ENCODE results near the gene CMTM1.

The CMTM1 gene, protein sequence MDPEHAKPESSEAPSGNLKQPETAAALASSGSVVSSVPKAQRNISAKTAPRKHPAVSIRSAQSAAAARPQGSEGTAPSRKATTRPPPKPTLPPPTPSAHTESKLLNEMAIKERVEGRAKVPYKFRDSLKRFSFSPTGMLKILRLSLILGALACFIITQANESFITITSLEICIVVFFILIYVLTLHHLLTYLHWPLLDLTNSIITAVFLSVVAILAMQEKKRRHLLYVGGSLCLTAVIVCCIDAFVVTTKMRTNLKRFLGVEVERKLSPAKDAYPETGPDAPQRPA

GRCh38 chr16:66566051-66566901 is at the start of gene CMTM1:
Gene CMTM1, plus strand, starts transcription at chr16:66566439. Its CDS starts 75 bp downstream, at chr16:66566514.
- no peak for DNase-seq

GRCh38 chr16:66516509-66516807 is 49.8 kb upstream of the CMTM1 start:
- DNase-seq = no peak

DNA sequence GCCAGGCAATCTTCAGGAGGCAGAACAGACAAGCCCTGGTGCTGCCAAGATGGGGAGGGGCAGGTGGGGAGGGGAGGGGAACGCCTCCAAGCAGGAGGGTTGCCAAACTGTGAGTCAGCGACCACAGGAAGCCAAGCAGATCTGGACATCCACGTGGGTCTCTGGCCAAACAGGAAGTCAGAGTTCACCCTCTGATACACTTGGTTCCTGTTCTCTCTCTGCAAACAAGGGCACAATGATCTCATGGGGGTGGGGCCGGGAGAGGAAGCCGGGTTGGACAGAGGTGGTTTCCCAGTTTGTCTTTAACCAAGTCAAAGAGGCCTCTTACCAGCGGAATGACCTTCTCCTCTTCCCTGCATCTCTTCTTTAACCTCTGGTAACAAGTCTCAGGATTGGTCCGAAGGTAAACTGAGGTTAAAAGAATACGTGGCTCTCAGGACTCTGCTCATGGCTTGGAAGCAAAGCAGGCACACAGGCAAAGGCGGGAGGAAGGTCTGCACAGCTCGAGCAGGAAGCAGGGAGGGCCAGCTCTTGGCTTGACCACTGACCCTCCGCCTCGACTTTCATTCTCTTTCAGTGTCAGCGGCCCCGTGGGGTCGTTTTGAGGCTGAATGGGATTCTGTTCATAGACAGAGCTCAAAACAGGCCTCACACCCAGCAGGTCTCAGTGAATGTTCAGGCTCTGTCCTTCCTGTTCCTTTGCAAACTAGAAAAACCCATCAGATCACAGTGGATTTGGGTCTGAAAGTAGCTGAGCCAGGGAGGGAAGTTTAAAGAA is 49.2 kb upstream of the CMTM1 start:
- DNase-seq = no peak

DNA sequence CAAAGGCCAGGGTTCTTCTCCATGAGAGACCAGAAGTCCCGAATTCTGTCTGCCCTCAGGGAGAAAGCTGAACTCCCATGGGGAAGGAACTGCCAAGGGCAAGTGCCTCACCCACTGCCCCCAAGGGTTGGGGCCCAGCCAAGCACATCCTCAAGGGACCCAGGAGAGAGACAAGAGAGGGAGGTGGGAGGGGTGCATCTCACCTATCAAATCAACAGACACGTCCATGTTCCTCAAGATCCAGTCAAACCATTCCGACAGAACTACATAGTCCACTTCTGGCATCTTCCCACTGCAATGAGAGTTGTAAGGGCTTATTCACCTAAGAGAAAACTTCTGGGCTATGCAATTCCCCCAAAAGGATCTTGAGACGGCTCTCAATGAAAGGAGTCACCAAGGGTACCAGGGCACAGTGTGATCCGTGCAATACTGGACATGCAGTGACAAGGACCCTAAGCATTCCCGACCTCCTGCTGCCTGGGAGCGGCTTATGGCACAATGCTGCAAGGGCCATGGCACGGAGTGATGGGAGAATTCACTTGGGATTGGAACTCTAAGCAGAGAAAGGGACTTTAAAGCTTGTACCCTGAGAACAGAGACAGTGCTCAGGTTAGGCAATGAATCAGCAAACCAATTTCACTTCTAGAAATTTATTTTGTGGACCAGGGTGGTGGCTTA is 48.5 kb upstream of the CMTM1 start:
- no peak for DNase-seq

DNA sequence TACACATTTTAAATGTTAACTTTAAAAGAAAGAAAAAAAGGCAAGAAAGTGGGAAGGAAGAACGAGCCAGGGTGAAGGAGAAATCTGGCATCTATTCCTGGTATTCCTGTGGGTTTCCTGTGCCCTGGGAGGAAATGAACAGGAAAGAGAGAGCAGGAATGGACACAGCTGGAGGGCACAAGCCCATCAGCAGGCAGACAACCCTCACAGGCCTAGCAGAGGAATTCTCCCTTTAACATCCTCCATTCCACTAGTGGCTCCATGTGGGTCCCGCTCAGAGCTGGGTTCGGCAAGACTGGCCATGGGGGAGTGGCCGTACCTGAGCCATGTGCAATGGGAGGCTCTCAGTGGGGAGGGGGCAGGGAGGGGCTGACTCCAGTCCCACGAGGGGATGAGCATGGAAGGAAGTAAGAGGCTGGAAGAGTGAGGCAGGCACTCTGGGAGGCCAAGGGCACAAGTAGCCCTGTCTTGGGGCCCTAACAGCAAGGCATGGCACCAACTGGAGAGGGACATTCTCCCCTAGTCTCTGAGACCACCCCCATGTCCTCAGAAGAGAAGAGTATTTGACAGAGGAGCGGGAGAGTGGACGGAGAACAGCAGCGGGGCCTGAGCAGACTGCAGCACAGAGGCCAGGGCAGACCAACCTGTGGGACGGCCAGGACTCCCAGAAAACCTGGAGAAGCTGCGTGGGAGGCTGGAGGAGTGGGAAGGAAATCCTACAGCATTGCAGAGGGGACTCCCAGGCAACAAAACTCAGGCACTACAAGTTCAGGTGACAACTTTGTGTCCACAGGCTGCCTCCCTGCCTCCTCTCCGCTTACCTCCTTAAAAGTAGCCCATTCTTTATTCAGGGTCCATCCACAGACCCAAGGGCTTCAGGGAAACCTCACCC is 46.5 kb upstream of the CMTM1 start:
- DNase-seq = no peak

DNA sequence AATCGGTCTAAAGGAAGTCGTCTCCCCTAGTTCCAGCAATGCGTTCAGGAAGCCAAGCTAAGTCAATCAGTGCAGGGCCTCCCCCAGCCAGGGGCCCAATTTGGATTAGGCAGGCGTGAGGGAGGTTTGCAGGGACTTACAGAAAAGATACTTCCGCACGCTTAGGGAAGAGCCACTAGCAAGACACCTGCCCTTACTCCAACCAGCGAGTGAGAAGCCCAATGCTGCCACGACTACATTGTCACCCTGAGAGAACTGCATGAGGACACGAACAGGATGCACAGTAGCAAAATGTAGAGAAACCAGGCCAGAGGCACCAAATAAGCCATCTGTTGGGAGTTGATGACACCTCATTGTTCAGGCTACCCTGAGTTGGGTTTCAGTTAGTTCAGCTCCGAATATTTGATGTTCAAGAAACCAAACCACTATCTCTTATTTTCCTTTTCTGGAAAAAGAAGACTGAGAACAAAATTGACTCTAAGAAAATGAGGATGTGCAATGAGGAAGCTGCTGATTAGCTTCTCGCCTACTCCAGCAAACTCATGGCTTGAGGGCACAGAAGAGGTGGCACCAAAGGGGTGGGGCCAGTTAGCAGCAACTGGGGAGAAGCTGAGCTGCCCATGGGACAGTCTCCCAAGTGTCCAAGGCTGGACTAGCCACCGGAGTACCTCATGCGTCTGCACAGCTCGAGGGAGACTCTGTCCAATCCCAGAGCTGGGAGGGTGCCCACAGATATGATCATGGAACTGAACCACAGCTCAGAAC is 45.7 kb upstream of the CMTM1 start:
- DNase-seq = no peak

DNA sequence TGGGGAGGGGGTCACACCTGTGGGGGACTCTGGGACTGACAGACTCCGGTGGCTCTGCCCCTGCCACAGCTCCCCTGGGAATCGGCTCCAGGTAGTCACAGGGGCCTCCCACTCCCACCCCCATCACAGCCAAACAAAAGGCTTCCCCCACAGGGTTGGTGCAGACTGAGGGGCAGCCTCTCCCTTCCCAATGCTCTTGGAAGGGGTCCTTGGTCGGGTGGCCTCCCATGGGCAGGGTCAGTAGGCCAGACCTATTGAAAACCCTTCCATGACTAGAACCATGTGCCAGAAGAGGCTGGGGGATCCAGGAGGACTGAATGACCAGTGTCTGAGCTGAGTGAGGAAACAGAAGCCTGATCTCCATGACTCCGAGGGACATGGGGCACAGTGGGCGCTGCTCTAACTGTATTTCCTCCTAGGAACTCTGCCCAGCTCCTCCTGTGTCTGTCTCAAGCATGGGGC is 45.0 kb upstream of the CMTM1 start:
- no peak for DNase-seq

DNA sequence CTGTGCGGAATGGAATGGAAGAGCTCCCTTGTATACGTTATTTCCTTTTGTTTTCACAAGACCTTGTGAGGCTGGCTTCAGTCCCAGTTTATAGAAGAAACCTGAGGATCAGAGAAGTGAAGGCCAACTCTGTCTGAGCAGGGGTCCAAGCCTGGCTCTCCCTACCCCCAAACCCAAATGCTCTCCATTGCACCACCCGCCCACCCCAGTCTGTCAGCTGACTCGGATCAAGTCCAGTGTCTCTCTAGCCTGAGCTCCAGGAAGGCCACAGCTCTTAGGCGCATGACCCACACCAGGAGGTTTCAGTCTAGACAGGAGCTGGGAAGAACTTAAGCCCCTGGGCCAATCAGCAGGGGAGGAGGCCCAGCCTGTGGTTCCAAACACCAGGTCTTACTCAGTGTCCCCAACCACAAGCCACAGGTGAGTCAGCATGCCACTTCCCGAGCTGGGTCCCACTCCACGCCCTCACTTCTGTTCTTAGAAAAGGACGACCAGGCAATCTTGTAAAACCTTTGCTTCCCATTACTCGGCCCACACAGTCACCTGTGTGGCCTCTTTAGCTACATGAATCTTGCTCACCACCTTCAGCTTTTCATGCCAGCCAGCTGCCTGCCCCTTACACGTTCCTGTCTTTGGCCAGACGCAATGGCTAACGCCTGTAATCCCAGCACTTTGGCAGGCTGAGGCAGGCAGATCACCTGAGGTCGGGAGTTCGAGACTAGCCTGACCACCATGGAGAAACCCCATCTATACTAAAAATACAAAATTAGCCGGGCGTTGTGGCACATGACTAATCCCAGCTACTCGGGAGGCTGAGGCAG is 44.1 kb upstream of the CMTM1 start:
- DNase-seq = no peak

DNA sequence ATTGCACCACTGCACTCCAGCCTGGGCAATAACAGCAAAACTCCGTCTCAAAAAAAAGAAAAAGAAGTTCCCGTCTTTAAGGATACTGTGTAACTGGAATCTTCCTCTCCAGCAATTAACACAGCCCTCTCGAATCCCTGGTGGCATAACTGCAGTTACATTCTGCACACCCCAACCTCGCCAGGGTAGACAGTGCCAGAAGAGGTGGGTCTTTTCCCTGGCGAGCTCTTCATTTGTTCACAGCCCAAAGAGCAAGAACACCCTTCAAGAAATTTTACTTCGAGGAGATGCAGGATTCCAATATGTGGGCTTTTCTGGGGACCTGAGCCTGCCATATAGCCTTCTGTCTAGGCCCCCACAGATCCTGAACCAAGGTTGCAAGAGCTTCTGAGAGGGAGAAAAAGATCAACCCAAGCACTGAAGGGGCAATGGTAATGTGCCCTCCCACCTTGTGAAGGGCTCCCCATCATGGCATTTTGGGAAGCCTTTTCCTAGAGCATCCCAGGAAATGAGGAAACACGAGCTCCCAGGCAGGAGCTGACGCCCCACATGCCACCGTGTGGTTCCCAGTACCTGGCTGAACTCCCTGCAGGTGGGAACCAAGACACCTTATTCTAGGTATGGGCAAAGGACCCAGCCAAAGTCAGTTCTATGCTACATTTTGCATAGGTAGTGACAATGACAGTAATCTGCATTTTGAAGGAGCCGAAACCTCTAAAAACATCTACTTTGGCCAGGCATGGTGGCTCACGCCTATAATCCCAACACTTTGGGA is 43.2 kb upstream of the CMTM1 start:
- DNase-seq = no peak

DNA sequence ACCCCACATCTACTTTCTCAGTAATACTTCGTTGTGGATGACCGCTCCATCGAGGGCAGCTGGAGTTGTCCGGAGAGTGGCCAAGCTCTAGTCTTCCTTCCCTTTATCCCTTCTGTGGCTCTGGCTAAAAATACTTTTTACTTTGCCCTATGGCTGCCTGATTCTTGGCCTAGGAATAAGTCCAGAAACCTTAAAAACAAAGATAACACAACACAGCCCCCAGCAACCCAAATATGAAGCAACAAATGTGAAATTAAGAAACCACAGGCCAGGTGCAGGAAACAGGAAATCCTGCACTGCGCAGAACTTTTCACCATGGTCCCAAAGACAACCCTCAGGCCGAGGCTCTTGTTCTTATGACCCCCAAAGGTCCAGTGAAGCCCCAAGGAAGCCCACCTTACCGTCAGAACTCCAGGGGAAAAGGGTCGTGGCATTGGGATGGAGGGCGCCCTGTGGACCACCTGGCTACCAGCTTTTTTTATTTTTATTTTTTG is 42.3 kb upstream of the CMTM1 start:
- no peak for DNase-seq

GRCh38 chr16:66524601-66525164 is 41.6 kb upstream of the CMTM1 start:
- no peak for DNase-seq

DNA sequence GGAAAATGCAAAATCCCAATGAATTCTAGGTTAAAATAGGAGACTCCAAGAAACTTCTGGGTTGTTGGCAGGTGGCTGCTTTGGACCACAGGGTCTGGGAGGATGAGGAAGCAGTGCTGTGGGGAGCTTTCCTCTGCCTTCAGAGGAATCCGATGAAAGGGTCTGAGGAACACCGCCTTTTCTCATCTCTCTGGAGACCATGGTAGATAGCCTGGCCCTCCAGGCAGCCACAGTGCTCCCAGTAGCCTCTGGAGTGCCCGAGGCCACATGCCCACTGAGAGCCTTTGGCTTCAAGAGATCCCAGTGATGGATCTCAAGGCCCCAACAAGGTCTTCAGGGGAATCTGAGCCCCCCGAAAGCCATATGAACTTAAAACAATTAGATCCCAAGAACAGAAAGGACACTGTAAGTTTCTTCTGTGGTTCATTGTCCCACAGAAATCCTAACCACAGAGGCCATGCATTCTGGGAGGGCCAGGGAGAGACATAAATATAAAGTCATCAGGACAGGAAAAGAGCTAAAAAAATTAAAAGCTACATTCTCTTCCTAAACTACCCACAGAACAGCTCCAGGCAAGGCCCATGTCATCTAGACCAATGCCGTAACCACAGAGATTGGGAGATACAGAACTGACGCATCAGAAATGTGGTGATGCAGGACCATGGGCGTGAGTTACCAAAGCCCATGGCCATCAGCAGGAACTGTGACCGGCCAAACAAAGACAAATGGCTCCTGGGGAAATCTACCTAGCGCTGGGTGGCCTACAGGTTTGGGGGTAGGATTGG is 40.7 kb upstream of the CMTM1 start:
- no peak for DNase-seq

DNA sequence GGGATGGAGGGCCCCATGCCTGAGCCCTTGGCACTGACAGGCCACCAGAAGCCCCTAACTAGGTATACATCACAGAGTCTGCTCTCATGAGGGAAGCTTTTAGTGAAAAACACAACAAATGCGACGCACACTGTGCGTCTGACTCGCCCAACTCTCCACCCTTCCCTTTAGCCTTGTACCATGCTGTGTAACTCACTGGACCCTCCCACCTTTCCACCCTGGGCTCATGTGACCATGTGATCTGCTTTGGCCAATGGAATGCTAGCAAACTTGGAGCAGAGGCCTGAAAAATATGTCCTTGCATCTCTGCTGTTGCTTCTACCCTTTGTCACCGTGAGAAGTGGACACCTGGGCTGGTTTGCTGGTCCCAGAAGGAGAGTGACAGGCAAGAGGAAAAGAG is 37.9 kb upstream of the CMTM1 start:
- DNase-seq = no peak

- DNase-seq = no peak
Observed at GRCh38 chr16:66529475-66529874, 36.8 kb upstream of the CMTM1 start.

GRCh38 chr16:66534376-66534799 is 31.9 kb upstream of the CMTM1 start:
- no peak for DNase-seq

DNA sequence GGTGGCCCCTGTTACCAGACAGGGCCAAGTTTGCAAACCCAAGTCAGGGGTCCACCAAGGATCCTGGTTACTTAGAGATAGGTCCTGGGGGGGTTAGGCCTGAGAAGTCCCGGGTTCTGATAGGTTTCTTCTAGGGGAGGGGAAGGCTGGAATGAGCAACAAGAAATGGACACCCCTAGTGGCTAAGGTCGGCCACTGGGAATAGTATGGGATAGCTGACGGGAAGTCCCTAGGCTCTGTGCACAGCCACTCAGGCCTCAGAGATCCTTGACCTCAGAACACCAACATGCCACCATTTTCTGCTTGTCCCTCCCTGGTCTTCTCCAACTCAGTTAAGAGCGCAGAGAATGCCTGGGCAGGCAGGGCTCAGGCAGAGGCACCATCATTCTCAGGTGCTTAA is 29.7 kb upstream of the CMTM1 start:
- DNase-seq = no peak

GRCh38 chr16:66537236-66537635 is 29.0 kb upstream of the CMTM1 start:
- DNase-seq = no peak

GRCh38 chr16:66538910-66539309 is 27.3 kb upstream of the CMTM1 start:
- no peak for DNase-seq
